Osteocyte (in vitro differentiated cells): ENCODE measurements around the gene ANKRD55. TPM values are rescaled to one million over a fixed set of nuclear protein-coding genes. Genes with fewer than 3 reads are reported as not detected.
"Not testable (repeated sequence)": the region's sequence is repeated elsewhere in the genome, so short reads cannot be mapped to it uniquely, and the experiment has no call there.

Experiments used
- DNase-seq: peaks from one replicate; pipeline ENCODE4 v3.0.0; 2021; ENCODE audit warnings: mixed read lengths; ENCODE audit not compliant: unreplicated experiment; ENCODE audit errors: extremely low spot score
- H3K27ac Mint-ChIP-seq: one replicate; pipeline ENCODE4 v1.8.0; 2021; ENCODE audit warnings: mild to moderate bottlenecking, mixed read lengths; ENCODE audit not compliant: unreplicated experiment
- H3K27me3 Mint-ChIP-seq: one replicate; pipeline ENCODE4 v1.8.0; 2021; ENCODE audit warnings: mixed read lengths; ENCODE audit not compliant: unreplicated experiment
- H3K36me3 Mint-ChIP-seq: one replicate; pipeline ENCODE4 v1.8.0; 2021; ENCODE audit warnings: mixed read lengths; ENCODE audit not compliant: unreplicated experiment
- H3K4me1 Mint-ChIP-seq: one replicate; pipeline ENCODE4 v1.8.0; 2021; ENCODE audit warnings: mixed read lengths; ENCODE audit not compliant: unreplicated experiment
- H3K4me3 Mint-ChIP-seq: one replicate; pipeline ENCODE4 v1.8.0; 2021; ENCODE audit warnings: mild to moderate bottlenecking, moderate library complexity, mixed read lengths; ENCODE audit not compliant: unreplicated experiment
- H3K9me3 Mint-ChIP-seq: one replicate; pipeline ENCODE4 v1.8.0; 2021; ENCODE audit warnings: mixed read lengths; ENCODE audit not compliant: unreplicated experiment
- CTCF ChIP-seq: fragments of 200-600 bp; sonication (generic); IDR thresholded peaks from 2 replicates; pipeline ENCODE4 v1.5.0; 2021; ENCODE audit warnings: antibody characterized with exemption, mild to moderate bottlenecking, moderate library complexity
- total RNA-seq: library from RNA; stranded (reverse); gene quantifications from 2 replicates; pipeline ENCODE4 v1.2.1, GENCODE V29; 2021

Gene ANKRD55
- total RNA-seq, 1 donor from 2014 or later = not detected

- Mint-ChIP-seq H3K9me3 (no peaks in the 10 kb centered on the region), H3K27me3 (no peaks in the 10 kb centered on the region), H3K27ac (no peak overlapping the region), H3K4me3 (no peak overlapping the region), H3K4me1 (peaks cover 9% of the 10 kb centered on the region), H3K36me3 (no peaks in the 10 kb centered on the region)
- no peak for TF ChIP-seq CTCF
- no peak for DNase-seq
Observed at GRCh38 chr5:56088967-56089829, 143.9 kb downstream of the ANKRD55 start.

- Mint-ChIP-seq H3K27ac (no peak overlapping the region), H3K27me3 (no peaks in the 10 kb centered on the region), H3K4me3 (no peak overlapping the region), H3K4me1 (peaks cover 9% of the 10 kb centered on the region), H3K9me3 (no peaks in the 10 kb centered on the region), H3K36me3 (no peaks in the 10 kb centered on the region)
- DNase-seq = no peak
- TF ChIP-seq CTCF = no peak
Observed at GRCh38 chr5:56088431-56088949, 144.6 kb downstream of the ANKRD55 start.

- Mint-ChIP-seq H3K9me3 (no peaks in the 10 kb centered on the region), H3K4me3 (no peak overlapping the region), H3K27ac (no peak overlapping the region), H3K4me1 (peaks cover 4% of the 10 kb centered on the region), H3K27me3 (no peaks in the 10 kb centered on the region), H3K36me3 (no peaks in the 10 kb centered on the region)
- TF ChIP-seq CTCF = no peak
- DNase-seq = no peak
Observed at GRCh38 chr5:56085193-56085592, 147.9 kb downstream of the ANKRD55 start.

- no peak for TF ChIP-seq CTCF
- no peak overlapping the region for H3K27ac Mint-ChIP-seq
- no peaks in the 10 kb centered on the region for H3K9me3 Mint-ChIP-seq
- H3K4me1 Mint-ChIP-seq = peaks cover 12% of the 10 kb centered on the region
- no peak overlapping the region for H3K4me3 Mint-ChIP-seq
- H3K36me3 Mint-ChIP-seq = no peaks in the 10 kb centered on the region
- H3K27me3 Mint-ChIP-seq = no peaks in the 10 kb centered on the region
- no peak for DNase-seq
Observed at GRCh38 chr5:56083286-56083854, 149.8 kb downstream of the ANKRD55 start.

- H3K9me3 Mint-ChIP-seq, H3K27me3 Mint-ChIP-seq, H3K4me3 Mint-ChIP-seq, H3K27ac Mint-ChIP-seq, H3K36me3 Mint-ChIP-seq, DNase-seq: not testable (repeated sequence)
- peaks cover 16% of the 10 kb centered on the region for H3K4me1 Mint-ChIP-seq
Observed at GRCh38 chr5:56081053-56081642, 152.0 kb downstream of the ANKRD55 start.
